Adrenal gland (tissue), 5 donors: ENCODE data around the gene FXYD2.

Source experiments
- CTCF ChIP-seq, 6 experiments: fragments of 450-650 bp in 4 of 6; fragments of 200-600 bp in 2 of 6; sonication (generic) in 1 of 6; IDR thresholded peaks; 1 replicate in 5 of 6; 2 replicates in 1 of 6; pipeline versions ENCODE4 v1.5.1 to v1.8.0; 2016 to 2021; ENCODE audit warnings: antibody characterized with exemption in 6 of 6, mild to moderate bottlenecking in 2 of 6, moderate library complexity in 1 of 6
- POLR2A ChIP-seq, 2 donors: fragments of 450-650 bp; IDR thresholded peaks; one replicate each; pipeline ENCODE4 v1.6.1; 2017; ENCODE audit warnings: antibody characterized with exemption in 2 of 2, mild to moderate bottlenecking in 2 of 2, moderate library complexity in 1 of 2
- donor health status: DM: no; HTN: no; CAD: no.

- TF ChIP-seq CTCF (IDR thresholded peaks at IDR 0.05) (no peak), POLR2A (IDR thresholded peaks at IDR 0.05) (no peak)
Observed at GRCh38 chr11:117796872-117797529, 27.5 kb downstream of the FXYD2 start, which contains the start of gene DSCAML1.
